Measurements from ENCODE around the gene ARHGAP26.

ARHGAP26 gene

DNA sequence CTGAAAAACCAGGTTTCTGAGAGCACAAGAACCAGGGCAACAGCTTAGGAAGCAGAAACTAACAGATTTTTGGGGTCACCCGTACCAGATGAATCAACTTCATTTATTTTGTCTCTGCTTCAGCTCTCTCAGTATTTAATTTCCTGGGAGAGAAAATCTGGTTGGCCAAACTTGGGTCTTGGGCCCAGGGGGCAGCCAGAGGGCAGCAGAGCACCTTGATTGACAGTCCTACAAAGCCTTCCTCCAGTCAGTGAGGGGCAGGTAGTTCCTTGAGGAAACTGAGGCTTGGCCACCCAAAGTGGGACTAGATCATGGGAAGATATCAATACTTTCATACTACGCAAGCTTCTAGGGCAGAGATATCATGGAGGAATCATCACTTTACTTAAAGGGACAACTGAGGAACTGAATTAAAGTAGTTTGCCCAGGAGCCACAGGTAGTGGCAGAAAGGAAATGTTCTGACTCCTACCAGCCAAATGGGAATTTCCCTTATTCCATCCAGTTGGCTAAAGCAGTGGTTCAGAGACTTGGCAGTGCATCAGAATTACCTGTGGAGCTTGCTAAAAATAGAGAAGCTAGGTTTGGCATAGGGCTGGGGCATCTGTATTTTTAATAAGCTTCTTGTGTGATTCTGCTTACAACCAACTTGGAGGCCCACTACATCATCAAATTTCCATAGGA, 21.5 kb upstream of the ARHGAP26 start:
- in situ Hi-C loops (cut with HindIII; ENCODE audit: low sequenced_read_pairs): no loop called here

GRCh38 chr5:142749321-142749720, 20.9 kb upstream of the ARHGAP26 start:
- in situ Hi-C loops (cut with HindIII; ENCODE audit: low sequenced_read_pairs): no loop called here

DNA sequence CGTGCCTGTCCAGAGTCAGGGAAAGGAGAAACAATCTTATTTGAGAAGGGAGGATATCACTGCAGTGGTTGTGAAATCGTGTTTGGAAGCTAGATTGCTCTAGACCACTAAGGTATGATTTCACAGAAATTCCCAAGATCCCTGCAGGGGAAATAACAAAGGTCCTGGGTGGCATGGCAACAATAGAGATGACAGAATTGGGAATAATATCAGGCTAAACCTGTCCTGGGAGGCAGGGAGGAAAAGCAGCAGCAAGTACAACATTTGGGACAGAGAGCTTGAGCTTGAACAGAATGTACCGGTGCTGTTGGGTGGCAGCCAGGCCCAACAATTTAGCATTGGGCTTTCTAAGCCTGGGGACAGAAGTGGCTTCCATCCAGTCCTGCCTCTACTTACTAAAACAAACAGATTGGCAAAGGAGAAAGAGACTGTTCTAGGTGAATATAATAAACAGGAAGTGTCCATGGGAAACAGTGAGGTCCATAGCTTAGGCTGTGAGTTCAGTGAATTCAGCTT, 17.0 kb upstream of the ARHGAP26 start:
- in situ Hi-C loops (cut with HindIII; ENCODE audit: low sequenced_read_pairs): no loop called here

GRCh38 chr5:142754031-142754430, 16.1 kb upstream of the ARHGAP26 start:
- in situ Hi-C loops (cut with HindIII; ENCODE audit: low sequenced_read_pairs): no loop called here

DNA sequence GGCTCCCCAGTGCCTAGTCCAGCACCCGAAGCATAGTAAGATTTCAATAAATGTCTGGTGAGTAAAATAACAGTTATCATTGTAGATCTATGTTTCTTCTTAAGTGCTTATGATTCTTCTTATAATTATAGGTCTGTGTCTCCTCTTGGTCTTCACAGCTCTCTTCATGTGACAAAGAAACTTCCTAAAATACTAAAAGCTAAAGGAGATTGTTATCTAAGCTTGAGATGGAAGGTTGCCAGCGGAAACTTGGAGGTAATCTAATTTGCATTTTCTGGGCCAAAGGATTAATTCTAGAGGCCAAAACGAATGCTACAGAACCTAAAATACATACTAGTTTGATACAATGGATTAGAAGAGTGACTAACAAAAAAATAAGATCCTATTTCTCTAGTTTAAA, 13.6 kb upstream of the ARHGAP26 start:
- in situ Hi-C loops (cut with HindIII; ENCODE audit: low sequenced_read_pairs): no loop called here

GRCh38 chr5:142757564-142757963, 12.6 kb upstream of the ARHGAP26 start:
- in situ Hi-C loops (cut with HindIII; ENCODE audit: low sequenced_read_pairs): no loop called here

- in situ Hi-C loops (cut with HindIII; ENCODE audit: low sequenced_read_pairs): no loop called here
Measured at GRCh38 chr5:142758062-142758795, 11.9 kb upstream of the ARHGAP26 start.

DNA sequence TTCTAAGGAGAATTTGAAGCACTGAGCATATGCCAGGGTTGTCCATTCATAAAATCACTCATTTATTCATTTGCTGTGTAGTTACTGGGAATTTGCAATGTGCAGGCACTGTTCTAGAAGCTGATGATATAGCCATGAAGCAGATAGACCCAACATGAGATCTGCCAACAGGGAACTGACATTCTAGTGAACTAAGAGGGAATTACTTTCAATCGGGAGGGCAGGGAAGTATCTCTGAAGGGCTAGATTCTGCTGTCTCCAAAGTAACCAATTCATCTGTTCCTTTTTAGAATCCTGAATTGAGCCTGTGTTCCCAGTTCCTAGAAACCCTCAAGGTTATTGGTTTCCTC, 11.4 kb upstream of the ARHGAP26 start:
- in situ Hi-C loops (cut with HindIII; ENCODE audit: low sequenced_read_pairs): no loop called here

DNA sequence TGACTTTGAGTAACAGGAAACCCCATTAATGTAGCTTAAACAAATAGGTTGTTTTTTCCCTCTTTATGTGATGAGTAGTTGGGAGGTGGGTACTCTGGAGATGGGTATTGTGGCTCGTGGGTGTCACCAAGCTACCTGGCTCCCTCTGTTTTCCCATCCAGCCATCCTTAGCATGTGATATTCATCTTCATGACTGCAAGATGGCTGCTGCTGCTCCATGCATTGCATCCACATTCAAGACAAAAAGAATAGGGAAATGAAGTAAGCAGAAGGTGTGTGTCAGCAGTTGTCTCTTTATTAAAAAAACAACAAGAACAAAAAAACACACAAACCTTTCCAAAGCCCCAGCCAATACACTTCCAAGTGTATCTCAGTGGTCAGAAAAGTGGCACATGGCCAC, 6.5 kb upstream of the ARHGAP26 start:
- in situ Hi-C loops (cut with HindIII; ENCODE audit: low sequenced_read_pairs): no loop called here

DNA sequence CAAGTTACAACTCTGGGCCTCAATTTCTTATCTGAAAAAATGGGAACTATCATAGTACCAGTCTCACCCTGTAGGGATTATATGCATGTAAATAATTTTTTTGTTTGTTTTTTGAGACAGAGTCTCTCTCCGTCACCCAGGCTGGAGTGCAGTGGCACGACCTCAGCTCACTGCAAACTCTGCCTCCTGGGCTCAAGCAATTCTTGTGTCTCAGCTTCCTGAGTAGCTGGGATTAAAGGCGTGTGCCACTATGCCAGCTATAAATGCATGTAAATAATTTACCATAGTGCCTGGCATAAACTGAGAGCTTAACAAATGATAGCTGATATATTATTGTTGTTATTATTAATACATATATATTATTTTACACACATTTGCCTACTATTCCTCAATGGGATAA, 3.0 kb upstream of the ARHGAP26 start:
- in situ Hi-C loops (cut with HindIII; ENCODE audit: low sequenced_read_pairs): no loop called here

DNA sequence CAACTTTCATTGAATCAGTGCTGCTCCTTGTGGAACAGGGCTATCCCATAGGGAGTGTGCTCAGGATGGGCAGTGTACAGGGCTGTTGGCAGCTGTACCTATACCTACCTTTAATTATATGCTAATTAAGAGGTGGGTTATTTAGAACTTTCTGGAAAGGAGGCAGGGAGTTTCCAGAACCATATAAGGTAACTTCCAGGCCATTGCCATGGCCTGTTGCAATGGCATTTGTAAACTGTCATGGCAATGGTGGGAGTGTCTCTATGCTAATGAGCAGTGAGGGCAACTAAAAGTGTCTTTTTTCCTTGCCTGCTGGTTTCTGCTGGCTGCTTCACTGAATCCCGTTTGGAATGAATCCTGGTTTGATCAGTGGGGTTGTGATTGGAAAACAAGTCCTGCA, 2.3 kb upstream of the ARHGAP26 start:
- in situ Hi-C loops (cut with HindIII; ENCODE audit: low sequenced_read_pairs): no loop called here

DNA sequence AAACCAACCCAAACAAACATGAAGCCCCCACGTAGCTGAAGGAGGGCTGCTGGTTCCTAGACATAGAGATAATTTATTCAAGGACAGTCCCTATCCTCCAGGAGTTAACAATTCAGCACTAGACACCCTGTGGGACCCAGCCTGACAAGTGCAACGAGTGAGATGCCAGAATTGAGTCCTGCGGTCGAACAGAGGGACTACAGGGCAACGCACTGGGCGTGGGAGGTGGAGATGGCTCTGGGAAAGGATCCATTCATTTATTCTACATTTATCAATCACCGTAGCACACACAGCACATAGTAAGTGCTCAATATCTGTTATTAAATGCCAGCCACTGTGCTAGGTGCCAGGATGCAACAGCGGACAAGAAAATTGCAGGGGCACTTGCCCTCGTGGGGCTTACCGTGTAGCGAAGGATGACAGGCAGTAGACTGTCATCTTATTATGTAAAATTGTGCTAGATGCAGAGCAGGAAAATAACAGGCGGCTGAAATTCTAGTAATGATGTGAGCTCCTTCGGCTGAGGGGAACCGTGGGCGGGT, 855 bp upstream of the ARHGAP26 start:
- in situ Hi-C loops (cut with HindIII; ENCODE audit: low sequenced_read_pairs): no loop called here

- in situ Hi-C loops (cut with HindIII; ENCODE audit: low sequenced_read_pairs): no loop called here
Measured at GRCh38 chr5:142770650-142771609, 753 bp downstream of the ARHGAP26 start.

GRCh38 chr5:142771666-142772065, 1.5 kb downstream of the ARHGAP26 start:
- in situ Hi-C loops (cut with HindIII; ENCODE audit: low sequenced_read_pairs): no loop called here

GRCh38 chr5:142772446-142773293, 2.5 kb downstream of the ARHGAP26 start:
- in situ Hi-C loops (cut with HindIII; ENCODE audit: low sequenced_read_pairs): no loop called here

DNA sequence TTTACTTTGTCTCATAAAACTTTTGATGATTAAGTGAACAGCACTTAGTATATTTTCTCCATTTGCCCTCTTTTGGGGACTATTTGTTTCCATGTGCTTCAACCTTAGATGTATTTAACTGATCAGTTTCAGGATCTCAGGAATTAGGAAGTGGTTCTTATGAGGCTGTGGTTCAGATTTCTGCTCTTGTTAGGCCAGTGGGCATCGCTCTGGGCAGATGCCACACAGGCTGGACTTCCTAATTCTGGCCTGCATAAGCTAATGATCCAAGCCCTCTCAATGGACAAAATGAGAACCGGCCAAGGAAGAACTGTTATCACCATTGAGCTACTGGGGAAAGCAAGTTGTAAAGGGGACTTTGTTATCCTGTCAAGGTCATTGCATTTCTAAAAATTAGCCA, 6.9 kb downstream of the ARHGAP26 start:
- in situ Hi-C loops (cut with HindIII; ENCODE audit: low sequenced_read_pairs): no loop called here

GRCh38 chr5:142777850-142778249, 7.7 kb downstream of the ARHGAP26 start:
- in situ Hi-C loops (cut with HindIII; ENCODE audit: low sequenced_read_pairs): no loop called here

GRCh38 chr5:142779163-142779840, 9.1 kb downstream of the ARHGAP26 start:
- in situ Hi-C loops (cut with HindIII; ENCODE audit: low sequenced_read_pairs): no loop called here

DNA sequence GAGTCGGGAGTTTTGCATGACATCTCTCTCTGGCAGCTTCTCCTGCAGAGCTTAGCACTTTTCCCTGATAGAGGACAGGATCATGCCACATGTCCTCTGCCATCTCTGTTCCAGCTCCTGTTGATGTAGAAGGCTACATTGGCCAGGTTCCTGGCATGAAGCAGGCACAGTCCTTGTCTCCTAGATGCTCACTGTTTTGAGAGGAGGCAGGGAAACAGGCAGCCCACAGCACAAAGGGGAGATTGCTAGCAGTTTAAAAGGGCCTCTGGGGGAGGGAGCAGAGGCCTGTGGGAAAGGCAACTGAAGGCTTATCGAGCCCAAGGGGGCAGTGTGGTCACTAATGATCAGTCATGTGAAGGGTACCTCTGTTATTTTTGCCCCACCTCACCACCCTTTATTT, 10.7 kb downstream of the ARHGAP26 start:
- in situ Hi-C loops (cut with HindIII; ENCODE audit: low sequenced_read_pairs): no loop called here

All from endothelial cell of hepatic sinusoid (primary cell).